GM18502 (cell line): ENCODE results near the gene RBM20.

Experiments used
- ATAC-seq: cut with Tn5 transposase; IDR thresholded peaks from one replicate; pipeline ENCODE4 v1.9.1; 2021; ENCODE audit warnings: mild to moderate bottlenecking; ENCODE audit not compliant: unreplicated experiment, poor library complexity

The RBM20 gene

GRCh38 chr10:110668443-110668842 is 24.3 kb downstream of the RBM20 start:
- no peak for ATAC-seq

- ATAC-seq = no peak
These were observed 26.2 kb downstream of the RBM20 start for GRCh38 chr10:110670335-110670734.

- peak; percentile 99 for ATAC-seq
These were observed 27.8 kb downstream of the RBM20 start for GRCh38 chr10:110671788-110672579.

- peak; percentile 32 for ATAC-seq
These were observed 28.4 kb downstream of the RBM20 start for GRCh38 chr10:110672580-110672919.

GRCh38 chr10:110676016-110676415 is 31.9 kb downstream of the RBM20 start:
- ATAC-seq = no peak

GRCh38 chr10:110679486-110680272 is 35.5 kb downstream of the RBM20 start:
- no peak for ATAC-seq

GRCh38 chr10:110680273-110681020 is 36.3 kb downstream of the RBM20 start:
- ATAC-seq = no peak

GRCh38 chr10:110681023-110681681 is 37.0 kb downstream of the RBM20 start:
- ATAC-seq = no peak

- ATAC-seq = no peak
These were observed 38.2 kb downstream of the RBM20 start for GRCh38 chr10:110682348-110682747.

- ATAC-seq = no peak
These were observed 40.8 kb downstream of the RBM20 start for GRCh38 chr10:110684800-110685446.

GRCh38 chr10:110686047-110686446 is 41.9 kb downstream of the RBM20 start:
- no peak for ATAC-seq

- ATAC-seq = no peak
These were observed 42.8 kb downstream of the RBM20 start for GRCh38 chr10:110686949-110687348.

- ATAC-seq = no peak
These were observed 43.3 kb downstream of the RBM20 start for GRCh38 chr10:110687400-110687799.

GRCh38 chr10:110691139-110691538 is 47.0 kb downstream of the RBM20 start:
- ATAC-seq = no peak

- no peak for ATAC-seq
These were observed 50.1 kb downstream of the RBM20 start for GRCh38 chr10:110694263-110694662.

GRCh38 chr10:110694820-110695538 is 50.8 kb downstream of the RBM20 start:
- no peak for ATAC-seq

GRCh38 chr10:110695539-110695886 is 51.4 kb downstream of the RBM20 start:
- ATAC-seq = no peak

GRCh38 chr10:110696436-110696835 is 52.3 kb downstream of the RBM20 start:
- no peak for ATAC-seq

- ATAC-seq = no peak
These were observed 54.2 kb downstream of the RBM20 start for GRCh38 chr10:110698340-110698739.
